ENCODE data around the gene EXOG.

DNA sequence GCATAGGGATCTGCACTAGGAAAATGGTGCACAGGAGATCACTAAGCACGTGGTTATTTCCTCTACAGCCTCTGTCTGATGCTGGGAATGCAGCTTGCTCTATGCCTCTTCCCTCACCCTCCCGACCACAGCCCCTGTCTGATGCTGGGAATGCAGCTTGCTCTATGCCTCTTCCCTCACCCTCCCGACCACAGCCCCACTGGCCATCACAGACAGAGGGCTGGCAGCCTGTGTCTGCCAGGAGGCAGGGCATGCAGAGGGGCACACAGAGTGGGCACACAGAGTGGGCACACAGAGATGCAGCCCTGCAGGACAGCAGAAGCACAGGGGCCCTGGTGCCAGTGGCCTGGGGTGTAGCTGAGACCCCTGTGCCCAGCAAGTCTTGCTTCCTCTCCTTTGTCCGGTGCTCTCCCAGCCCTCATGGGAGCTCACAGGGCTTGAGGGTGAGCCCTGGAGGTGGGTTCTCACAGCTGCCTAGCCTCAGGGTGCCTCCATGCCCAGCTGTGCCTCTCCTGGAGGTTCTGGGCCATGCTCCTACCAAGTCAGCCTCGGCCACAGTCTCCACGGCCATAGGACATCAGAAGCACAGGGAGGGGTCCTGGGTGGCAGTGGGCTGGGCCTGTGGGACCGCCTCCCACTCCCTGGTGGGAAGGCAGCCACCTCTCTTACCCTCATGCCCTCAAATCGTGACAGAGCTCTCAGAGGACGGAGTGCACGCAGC, 65.8 kb downstream of the EXOG start:
- TF ChIP-seq, protein P1, sequence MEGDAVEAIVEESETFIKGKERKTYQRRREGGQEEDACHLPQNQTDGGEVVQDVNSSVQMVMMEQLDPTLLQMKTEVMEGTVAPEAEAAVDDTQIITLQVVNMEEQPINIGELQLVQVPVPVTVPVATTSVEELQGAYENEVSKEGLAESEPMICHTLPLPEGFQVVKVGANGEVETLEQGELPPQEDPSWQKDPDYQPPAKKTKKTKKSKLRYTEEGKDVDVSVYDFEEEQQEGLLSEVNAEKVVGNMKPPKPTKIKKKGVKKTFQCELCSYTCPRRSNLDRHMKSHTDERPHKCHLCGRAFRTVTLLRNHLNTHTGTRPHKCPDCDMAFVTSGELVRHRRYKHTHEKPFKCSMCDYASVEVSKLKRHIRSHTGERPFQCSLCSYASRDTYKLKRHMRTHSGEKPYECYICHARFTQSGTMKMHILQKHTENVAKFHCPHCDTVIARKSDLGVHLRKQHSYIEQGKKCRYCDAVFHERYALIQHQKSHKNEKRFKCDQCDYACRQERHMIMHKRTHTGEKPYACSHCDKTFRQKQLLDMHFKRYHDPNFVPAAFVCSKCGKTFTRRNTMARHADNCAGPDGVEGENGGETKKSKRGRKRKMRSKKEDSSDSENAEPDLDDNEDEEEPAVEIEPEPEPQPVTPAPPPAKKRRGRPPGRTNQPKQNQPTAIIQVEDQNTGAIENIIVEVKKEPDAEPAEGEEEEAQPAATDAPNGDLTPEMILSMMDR (IDR thresholded peaks at IDR 0.05; ENCODE audit: low read depth, low read length): no peak
- TF ChIP-seq POLR2A (IDR thresholded peaks at IDR 0.05; ENCODE audit: extremely low read depth, insufficient read length): no peak
- TF ChIP-seq, protein P2, sequence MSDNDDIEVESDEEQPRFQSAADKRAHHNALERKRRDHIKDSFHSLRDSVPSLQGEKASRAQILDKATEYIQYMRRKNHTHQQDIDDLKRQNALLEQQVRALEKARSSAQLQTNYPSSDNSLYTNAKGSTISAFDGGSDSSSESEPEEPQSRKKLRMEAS (IDR thresholded peaks at IDR 0.05; ENCODE audit: low read depth, low read length): 0 out of 2 replicates have a peak, but pooled peaks have one; percentile 10
